Stimulated activated naive CD8-positive, alpha-beta T cell treated with anti-CD3 and anti-CD28 coated beads, Interleukin-15, Interleukin-2, amounts not matched to agents 100 ng/mL and 50 ng/mL, for 24 hours (primary cell): ENCODE results near the gene SCLY.

ENCODE experiments used
- H3K27ac Mint-ChIP-seq: one replicate; pipeline ENCODE4 v1.8.0; 2021; ENCODE audit warnings: mild to moderate bottlenecking, mixed read lengths
- H3K27me3 Mint-ChIP-seq: one replicate; pipeline ENCODE4 v1.8.0; 2021; ENCODE audit warnings: mixed read lengths
- H3K36me3 Mint-ChIP-seq: one replicate; pipeline ENCODE4 v1.8.0; 2021; ENCODE audit warnings: low read depth, mixed read lengths
- H3K4me1 Mint-ChIP-seq: one replicate; pipeline ENCODE4 v1.8.0; 2021; ENCODE audit warnings: low read depth, mixed read lengths
- H3K4me3 Mint-ChIP-seq: one replicate; pipeline ENCODE4 v1.8.0; 2021; ENCODE audit warnings: mild to moderate bottlenecking, mixed read lengths
- H3K9me3 Mint-ChIP-seq: one replicate; pipeline ENCODE4 v1.8.0; 2021; ENCODE audit warnings: mixed read lengths

Gene SCLY

DNA sequence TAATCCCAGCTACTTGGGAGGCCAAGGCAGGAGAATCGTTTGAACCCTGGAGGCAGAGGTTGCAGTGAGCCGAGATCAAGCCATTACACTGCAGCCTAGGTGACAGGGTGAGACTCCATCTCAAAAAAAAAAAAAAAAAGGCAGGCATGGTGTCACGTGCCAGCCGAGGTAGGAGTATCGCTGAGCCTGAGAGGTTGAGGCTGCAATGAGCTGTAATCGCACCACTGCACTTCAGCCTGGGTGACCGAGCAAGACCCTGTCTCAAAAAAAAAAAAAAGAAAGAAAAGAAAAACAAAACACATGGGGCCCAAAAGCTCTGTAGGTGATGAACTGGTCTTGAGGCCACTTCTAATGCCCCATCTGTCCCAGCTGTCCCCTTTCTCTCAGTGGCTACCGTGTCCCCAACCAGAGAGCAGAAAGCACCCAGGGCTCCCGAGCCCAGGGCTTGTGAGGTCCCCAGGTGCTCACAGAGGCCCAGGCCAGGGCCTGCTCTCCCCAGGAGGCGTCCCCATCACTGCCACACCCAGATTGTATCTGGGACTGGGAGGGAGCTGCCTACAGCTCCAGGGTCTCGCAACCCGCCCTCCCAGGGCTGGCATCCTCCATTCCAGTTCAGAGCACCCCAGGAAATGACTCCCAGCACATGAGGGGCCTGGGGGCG is 86.2 kb downstream of the SCLY start:
- Mint-ChIP-seq H3K27ac (no peak overlapping the region), H3K9me3 (no peaks in the 10 kb centered on the region), H3K27me3 (no peaks in the 10 kb centered on the region), H3K4me1 (no peaks in the 10 kb centered on the region), H3K36me3 (no peaks in the 10 kb centered on the region), H3K4me3 (no peak overlapping the region)

- H3K27ac Mint-ChIP-seq, result no peak overlapping the region
- no peak overlapping the region for H3K4me3 Mint-ChIP-seq
- H3K4me1 Mint-ChIP-seq, result no peaks in the 10 kb centered on the region
- H3K36me3 Mint-ChIP-seq, result no peaks in the 10 kb centered on the region
- H3K9me3 Mint-ChIP-seq, result no peaks in the 10 kb centered on the region
- H3K27me3 Mint-ChIP-seq, result no peaks in the 10 kb centered on the region
Measured at GRCh38 chr2:238148981-238149380, 88.2 kb downstream of the SCLY start.
